ENCODE results near the gene SOX18. TPM values are rescaled to one million over a fixed set of nuclear protein-coding genes. Genes with fewer than 3 reads are reported as not detected.

SOX18 gene
- total RNA-seq, 1 donor from 2014 or later, result 48.3 TPM

DNA sequence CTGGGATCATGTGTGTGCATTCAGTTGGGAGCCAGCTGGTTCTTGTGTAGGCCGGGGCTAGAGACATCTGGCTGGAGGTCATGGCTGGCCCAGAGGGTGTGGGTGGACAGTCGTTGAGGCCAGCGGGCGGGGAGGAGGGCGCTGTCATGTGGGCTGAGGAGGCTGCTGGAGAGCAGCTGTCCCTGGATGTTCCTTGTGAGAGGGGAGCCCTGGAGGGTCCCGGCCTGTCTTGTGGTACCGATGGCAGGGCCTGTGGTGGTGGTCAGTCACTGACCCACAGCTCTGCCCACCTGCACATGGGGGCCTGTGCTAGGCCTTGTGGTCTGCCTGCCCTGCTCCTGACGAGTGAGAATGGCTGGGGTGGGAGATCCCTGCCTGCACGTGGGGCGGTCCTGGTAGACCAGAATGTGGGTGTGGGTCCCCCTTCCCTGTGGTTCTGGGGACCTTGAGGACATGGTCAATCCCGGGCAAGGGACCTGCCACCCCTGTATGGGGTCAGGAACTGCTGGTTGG is 15.4 kb downstream of the SOX18 start:
- intact Hi-C loops (cut with DNase I), result no loop called here
- Histone ChIP-seq H3K27me3 (ENCODE audit: low read depth) (peaks cover 16% of the 10 kb centered on the region), H3K4me3 (no peak overlapping the region), H3K36me3 (peaks cover 57% of the 10 kb centered on the region), H3K4me1 (peaks cover 17% of the 10 kb centered on the region), H3K9me3 (no peaks in the 10 kb centered on the region), H3K27ac (no peak overlapping the region)
- ATAC-seq (no peak), DNase-seq (no peak)
- TF ChIP-seq, protein P1, sequence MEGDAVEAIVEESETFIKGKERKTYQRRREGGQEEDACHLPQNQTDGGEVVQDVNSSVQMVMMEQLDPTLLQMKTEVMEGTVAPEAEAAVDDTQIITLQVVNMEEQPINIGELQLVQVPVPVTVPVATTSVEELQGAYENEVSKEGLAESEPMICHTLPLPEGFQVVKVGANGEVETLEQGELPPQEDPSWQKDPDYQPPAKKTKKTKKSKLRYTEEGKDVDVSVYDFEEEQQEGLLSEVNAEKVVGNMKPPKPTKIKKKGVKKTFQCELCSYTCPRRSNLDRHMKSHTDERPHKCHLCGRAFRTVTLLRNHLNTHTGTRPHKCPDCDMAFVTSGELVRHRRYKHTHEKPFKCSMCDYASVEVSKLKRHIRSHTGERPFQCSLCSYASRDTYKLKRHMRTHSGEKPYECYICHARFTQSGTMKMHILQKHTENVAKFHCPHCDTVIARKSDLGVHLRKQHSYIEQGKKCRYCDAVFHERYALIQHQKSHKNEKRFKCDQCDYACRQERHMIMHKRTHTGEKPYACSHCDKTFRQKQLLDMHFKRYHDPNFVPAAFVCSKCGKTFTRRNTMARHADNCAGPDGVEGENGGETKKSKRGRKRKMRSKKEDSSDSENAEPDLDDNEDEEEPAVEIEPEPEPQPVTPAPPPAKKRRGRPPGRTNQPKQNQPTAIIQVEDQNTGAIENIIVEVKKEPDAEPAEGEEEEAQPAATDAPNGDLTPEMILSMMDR (IDR thresholded peaks at IDR 0.05), result no peak

DNA sequence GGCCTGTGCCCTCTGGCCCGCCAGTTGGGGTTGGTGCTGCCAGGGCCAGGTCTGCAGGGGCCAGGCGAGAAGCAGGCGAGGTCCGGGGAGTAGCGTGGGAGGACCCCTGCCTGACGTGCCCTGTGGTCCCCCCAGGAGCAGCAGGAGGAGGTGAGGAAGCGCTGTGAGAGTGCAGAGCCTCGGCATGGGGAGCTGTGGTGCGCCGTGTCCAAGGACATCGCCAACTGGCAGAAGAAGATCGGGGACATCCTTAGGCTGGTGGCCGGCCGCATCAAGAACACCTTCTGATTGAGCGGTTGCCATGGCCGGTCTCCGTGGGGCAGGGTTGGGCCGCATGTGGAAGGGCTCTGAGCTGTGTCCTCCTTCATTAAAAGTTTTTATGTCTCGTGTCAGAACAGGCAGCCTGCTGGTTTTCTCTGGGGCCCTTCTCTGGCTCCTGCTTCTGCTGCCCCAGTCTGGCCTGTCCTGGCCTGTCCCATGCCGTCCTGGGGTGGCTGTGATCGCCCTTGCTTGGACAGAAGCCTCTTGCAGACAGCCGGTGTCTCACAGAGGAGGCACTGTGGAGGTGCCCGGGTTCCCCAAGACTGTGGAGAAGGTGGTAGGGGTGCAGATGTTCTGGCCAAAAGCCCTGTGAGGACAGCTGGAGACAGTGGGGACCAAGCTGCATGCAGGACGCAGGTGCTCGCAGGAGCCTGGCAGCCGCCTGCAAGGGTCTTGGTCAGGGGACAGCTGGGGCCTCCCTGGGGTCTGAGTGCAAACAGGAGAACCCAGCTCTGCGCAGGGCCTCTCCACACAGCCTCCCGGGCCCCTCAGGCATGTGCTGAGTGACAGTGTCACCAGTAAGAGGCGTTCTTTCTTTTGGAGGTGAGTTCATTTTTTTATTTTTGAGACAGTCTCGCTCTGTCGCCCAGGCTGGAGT is 16.5 kb downstream of the SOX18 start:
- peaks cover 6% of the 10 kb centered on the region for H3K4me1 ChIP-seq
- no peak overlapping the region for H3K4me3 ChIP-seq
- peaks cover 10% of the 10 kb centered on the region for H3K27me3 ChIP-seq (ENCODE audit: low read depth)
- ATAC-seq, result no peak
- H3K9me3 ChIP-seq, result no peaks in the 10 kb centered on the region
- no peak for DNase-seq
- no peak overlapping the region for H3K27ac ChIP-seq
- intact Hi-C loops (cut with DNase I), result no loop called here
- peaks cover 68% of the 10 kb centered on the region for H3K36me3 ChIP-seq
- TF ChIP-seq, protein P1 (IDR thresholded peaks at IDR 0.05), result no peak

DNA sequence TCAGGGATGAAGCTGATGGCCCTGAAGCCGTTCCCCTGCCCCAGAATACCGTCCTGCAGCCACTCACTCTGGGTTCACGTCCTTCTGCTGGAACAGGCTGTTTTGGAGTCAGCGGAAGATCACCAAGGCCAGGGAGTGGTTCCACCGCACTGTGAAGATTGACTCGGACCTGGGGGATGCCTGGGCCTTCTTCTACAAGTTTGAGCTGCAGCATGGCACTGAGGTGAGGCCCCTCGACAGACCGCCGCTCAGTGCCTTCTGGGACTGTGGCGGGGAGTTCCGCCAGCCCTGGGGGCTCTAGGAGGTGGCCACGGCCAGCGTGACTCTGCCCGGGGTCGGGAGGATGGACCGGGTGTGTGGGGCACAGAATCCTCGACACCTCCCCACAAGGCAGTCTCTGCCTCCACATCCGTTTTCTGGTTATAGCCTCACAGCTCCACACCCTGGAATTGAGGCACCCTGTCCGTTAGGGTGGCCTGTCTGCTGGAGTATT is 17.6 kb downstream of the SOX18 start:
- intact Hi-C loops (cut with DNase I), result no loop called here
- Histone ChIP-seq H3K9me3 (no peaks in the 10 kb centered on the region), H3K27me3 (ENCODE audit: low read depth) (peaks cover under 1% of the 10 kb centered on the region), H3K27ac (no peak overlapping the region), H3K4me3 (no peak overlapping the region), H3K36me3 (peaks cover 79% of the 10 kb centered on the region), H3K4me1 (no peaks in the 10 kb centered on the region)
- ATAC-seq, result no peak
- TF ChIP-seq, protein P1 (IDR thresholded peaks at IDR 0.05), result no peak
- DNase-seq, result no peak

- Histone ChIP-seq H3K4me1 (no peaks in the 10 kb centered on the region), H3K27me3 (ENCODE audit: low read depth) (no peaks in the 10 kb centered on the region), H3K27ac (no peak overlapping the region), H3K4me3 (no peak overlapping the region), H3K36me3 (peaks cover 92% of the 10 kb centered on the region), H3K9me3 (no peaks in the 10 kb centered on the region)
- no peak for ATAC-seq
- TF ChIP-seq, protein P1 (IDR thresholded peaks at IDR 0.05), result no peak
- DNase-seq, result no peak
- intact Hi-C loops (cut with DNase I), result no loop called here
These were observed 18.9 kb downstream of the SOX18 start for GRCh38 chr20:64030371-64031134.

- H3K36me3 ChIP-seq, result peaks cover 95% of the 10 kb centered on the region
- TF ChIP-seq, protein P1 (IDR thresholded peaks at IDR 0.05), result no peak
- H3K4me1 ChIP-seq, result no peaks in the 10 kb centered on the region
- DNase-seq, result no peak
- no peak overlapping the region for H3K4me3 ChIP-seq
- no peak overlapping the region for H3K27ac ChIP-seq
- intact Hi-C loops (cut with DNase I), result no loop called here
- ATAC-seq, result no peak
- H3K9me3 ChIP-seq, result no peaks in the 10 kb centered on the region
- no peaks in the 10 kb centered on the region for H3K27me3 ChIP-seq (ENCODE audit: low read depth)
These were observed 19.9 kb downstream of the SOX18 start for GRCh38 chr20:64029293-64030117.

All from lower lobe of right lung (tissue), 2 donors.